Retina (tissue), 1 donor: ENCODE measurements around the gene GCH1.
"Not testable (repeated sequence)": the region's sequence is repeated elsewhere in the genome, so short reads cannot be mapped to it uniquely, and the experiment has no call there.

ENCODE experiments used
- DNase-seq: peaks from one replicate; pipeline ENCODE4 v3.0.0-alpha.2; 2016

GCH1 gene

GRCh38 chr14:54817506-54817905 lies 85.1 kb downstream of the GCH1 start:
- DNase-seq, result no peak

- DNase-seq, result no peak
These were observed 86.2 kb downstream of the GCH1 start for GRCh38 chr14:54816450-54816849.

- no peak for DNase-seq
These were observed 87.1 kb downstream of the GCH1 start for GRCh38 chr14:54815515-54815914.

- DNase-seq, result no peak
These were observed 87.6 kb downstream of the GCH1 start for GRCh38 chr14:54815016-54815415.

- no peak for DNase-seq
These were observed 88.5 kb downstream of the GCH1 start for GRCh38 chr14:54814076-54814475.

- no peak for DNase-seq
These were observed 89.5 kb downstream of the GCH1 start for GRCh38 chr14:54813081-54813480.

- DNase-seq, result no peak
These were observed 90.0 kb downstream of the GCH1 start for GRCh38 chr14:54812617-54813016.

- no peak for DNase-seq
These were observed 92.9 kb downstream of the GCH1 start for GRCh38 chr14:54809767-54810166.

GRCh38 chr14:54808326-54809161 lies 94.1 kb downstream of the GCH1 start:
- DNase-seq, result no peak

- DNase-seq, result no peak
These were observed 94.7 kb downstream of the GCH1 start for GRCh38 chr14:54807881-54808280.

- no peak for DNase-seq
These were observed 95.2 kb downstream of the GCH1 start for GRCh38 chr14:54807428-54807827.

GRCh38 chr14:54806616-54807015 lies 96.0 kb downstream of the GCH1 start:
- no peak for DNase-seq

- peak; percentile 90 for DNase-seq
These were observed 96.9 kb downstream of the GCH1 start for GRCh38 chr14:54805445-54806322.

GRCh38 chr14:54805070-54805444 lies 97.6 kb downstream of the GCH1 start:
- peak; percentile 15 for DNase-seq

- no peak for DNase-seq
These were observed 98.0 kb downstream of the GCH1 start for GRCh38 chr14:54804538-54805041.

GRCh38 chr14:54803926-54804537 lies 98.6 kb downstream of the GCH1 start:
- peak; percentile 15 for DNase-seq

- DNase-seq, result no peak
These were observed 99.2 kb downstream of the GCH1 start for GRCh38 chr14:54803396-54803795.

GRCh38 chr14:54801482-54801881 lies 101.1 kb downstream of the GCH1 start:
- not testable (repeated sequence) for DNase-seq

- no peak for DNase-seq
These were observed 104.0 kb downstream of the GCH1 start for GRCh38 chr14:54798465-54799124.

- DNase-seq, result no peak
These were observed 104.6 kb downstream of the GCH1 start for GRCh38 chr14:54797986-54798385.

GRCh38 chr14:54797556-54797955 lies 105.1 kb downstream of the GCH1 start:
- DNase-seq, result no peak

- no peak for DNase-seq
These were observed 105.7 kb downstream of the GCH1 start for GRCh38 chr14:54796961-54797360.

- no peak for DNase-seq
These were observed 107.8 kb downstream of the GCH1 start for GRCh38 chr14:54794796-54795195.
